Esophagus muscularis mucosa (tissue), 4 donors: Measurements from ENCODE around the gene GNG7.

Experiments used
- EP300 ChIP-seq: sonication (generic); formaldehyde crosslinking; IDR thresholded peaks from one replicate; pipeline ENCODE4 v1.6.1; 2017; ENCODE audit warnings: antibody characterized with exemption
- POLR2A ChIP-seq: fragments of 450-650 bp; IDR thresholded peaks from one replicate; pipeline ENCODE4 v1.6.1; 2017; ENCODE audit warnings: antibody characterized with exemption, moderate library complexity, mild to moderate bottlenecking, low read depth
- POLR2AphosphoS5 ChIP-seq, 2 donors: sonication (generic); formaldehyde crosslinking; IDR thresholded peaks; one replicate each; pipeline ENCODE4 v1.6.1; 2017; ENCODE audit warnings: antibody characterized with exemption in 2 of 2
- TF ChIP-seq, protein P1 (sequence below), 3 experiments: fragments of 200-600 bp in 2 of 3; fragments of 450-650 bp in 1 of 3; sonication (generic) in 2 of 3; IDR thresholded peaks; one replicate each; pipeline ENCODE4 v1.5.1; 2017 to 2019; ENCODE audit warnings: antibody characterized with exemption in 3 of 3, mild to moderate bottlenecking in 2 of 3, moderate library complexity in 1 of 3

GRCh38 chr19:2690856-2691255 lies 11.6 kb downstream of the GNG7 start:
- no peak for TF ChIP-seq POLR2A
- TF ChIP-seq, protein P1, sequence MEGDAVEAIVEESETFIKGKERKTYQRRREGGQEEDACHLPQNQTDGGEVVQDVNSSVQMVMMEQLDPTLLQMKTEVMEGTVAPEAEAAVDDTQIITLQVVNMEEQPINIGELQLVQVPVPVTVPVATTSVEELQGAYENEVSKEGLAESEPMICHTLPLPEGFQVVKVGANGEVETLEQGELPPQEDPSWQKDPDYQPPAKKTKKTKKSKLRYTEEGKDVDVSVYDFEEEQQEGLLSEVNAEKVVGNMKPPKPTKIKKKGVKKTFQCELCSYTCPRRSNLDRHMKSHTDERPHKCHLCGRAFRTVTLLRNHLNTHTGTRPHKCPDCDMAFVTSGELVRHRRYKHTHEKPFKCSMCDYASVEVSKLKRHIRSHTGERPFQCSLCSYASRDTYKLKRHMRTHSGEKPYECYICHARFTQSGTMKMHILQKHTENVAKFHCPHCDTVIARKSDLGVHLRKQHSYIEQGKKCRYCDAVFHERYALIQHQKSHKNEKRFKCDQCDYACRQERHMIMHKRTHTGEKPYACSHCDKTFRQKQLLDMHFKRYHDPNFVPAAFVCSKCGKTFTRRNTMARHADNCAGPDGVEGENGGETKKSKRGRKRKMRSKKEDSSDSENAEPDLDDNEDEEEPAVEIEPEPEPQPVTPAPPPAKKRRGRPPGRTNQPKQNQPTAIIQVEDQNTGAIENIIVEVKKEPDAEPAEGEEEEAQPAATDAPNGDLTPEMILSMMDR (IDR thresholded peaks at IDR 0.05) = no peak
- no peak for TF ChIP-seq EP300
- TF ChIP-seq POLR2AphosphoS5 (IDR thresholded peaks at IDR 0.05) = no peak
